Measurements from ENCODE around the gene PEAR1. TPM values are rescaled to one million over a fixed set of nuclear protein-coding genes. Genes with fewer than 3 reads are reported as not detected.

The PEAR1 gene
- total RNA-seq, 1 experiment from 2014 or later = 0.18 TPM

DNA sequence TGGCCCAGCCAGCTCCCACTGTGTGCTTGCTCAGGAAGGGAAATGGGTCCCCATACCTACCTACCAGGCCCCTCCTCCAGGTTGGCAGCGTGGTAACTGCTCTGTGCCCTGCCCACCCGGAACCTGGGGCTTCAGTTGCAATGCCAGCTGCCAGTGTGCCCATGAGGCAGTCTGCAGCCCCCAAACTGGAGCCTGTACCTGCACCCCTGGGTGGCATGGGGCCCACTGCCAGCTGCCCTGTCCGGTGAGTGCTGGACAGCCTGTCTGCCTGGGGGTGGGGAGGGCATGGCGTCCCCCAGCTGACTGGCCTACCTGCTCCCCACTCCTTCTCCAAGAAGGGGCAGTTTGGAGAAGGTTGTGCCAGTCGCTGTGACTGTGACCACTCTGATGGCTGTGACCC lies 16.2 kb downstream of the PEAR1 start:
- H3K9me3 ChIP-seq = no peaks in the 10 kb centered on the region
- Mint-ChIP-seq H3K27ac (ENCODE audit: unreplicated experiment) (no peak overlapping the region), H3K9me3 (ENCODE audit: unreplicated experiment) (no peaks in the 10 kb centered on the region), H3K4me3 (ENCODE audit: unreplicated experiment) (no peak overlapping the region), H3K36me3 (ENCODE audit: insufficient read depth, unreplicated experiment) (no peaks in the 10 kb centered on the region), H3K27me3 (ENCODE audit: insufficient read depth, unreplicated experiment) (no peaks in the 10 kb centered on the region), H3K4me1 (ENCODE audit: low read depth, unreplicated experiment) (no peaks in the 10 kb centered on the region)
- DNase-seq = no peak
- no peaks in the 10 kb centered on the region for H3K27me3 ChIP-seq (replicated peaks; ENCODE audit: control insufficient read depth, insufficient read depth, low read length)
- CTCF ChIA-PET = interaction anchor here (1.1 to 1.8 kb wide), 3 partner anchors 18 to 50 kb away, joined by 3 to 10 read pairs (median 5); no protein-coding TSS in a partner anchor
- POLR2A ChIA-PET = no interaction called here
- H3K4me1 ChIP-seq = 0 out of 2 replicates have a peak, but pooled peaks cover 9% of the 10 kb centered on the region
- no peaks in the 10 kb centered on the region for H3K36me3 ChIP-seq (ENCODE audit: control insufficient read depth, insufficient read depth, low read length)
- intact Hi-C loops (cut with micrococcal nuclease; ENCODE audit: unreplicated experiment) = no loop called here
- no peak overlapping the region for H3K4me3 ChIP-seq (ENCODE audit: low read depth, low read length)
- TF ChIP-seq, protein P1, sequence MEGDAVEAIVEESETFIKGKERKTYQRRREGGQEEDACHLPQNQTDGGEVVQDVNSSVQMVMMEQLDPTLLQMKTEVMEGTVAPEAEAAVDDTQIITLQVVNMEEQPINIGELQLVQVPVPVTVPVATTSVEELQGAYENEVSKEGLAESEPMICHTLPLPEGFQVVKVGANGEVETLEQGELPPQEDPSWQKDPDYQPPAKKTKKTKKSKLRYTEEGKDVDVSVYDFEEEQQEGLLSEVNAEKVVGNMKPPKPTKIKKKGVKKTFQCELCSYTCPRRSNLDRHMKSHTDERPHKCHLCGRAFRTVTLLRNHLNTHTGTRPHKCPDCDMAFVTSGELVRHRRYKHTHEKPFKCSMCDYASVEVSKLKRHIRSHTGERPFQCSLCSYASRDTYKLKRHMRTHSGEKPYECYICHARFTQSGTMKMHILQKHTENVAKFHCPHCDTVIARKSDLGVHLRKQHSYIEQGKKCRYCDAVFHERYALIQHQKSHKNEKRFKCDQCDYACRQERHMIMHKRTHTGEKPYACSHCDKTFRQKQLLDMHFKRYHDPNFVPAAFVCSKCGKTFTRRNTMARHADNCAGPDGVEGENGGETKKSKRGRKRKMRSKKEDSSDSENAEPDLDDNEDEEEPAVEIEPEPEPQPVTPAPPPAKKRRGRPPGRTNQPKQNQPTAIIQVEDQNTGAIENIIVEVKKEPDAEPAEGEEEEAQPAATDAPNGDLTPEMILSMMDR (IDR thresholded peaks at IDR 0.05; ENCODE audit: insufficient read depth in 1 of 2, low read depth in 1 of 2, low read length in 1 of 2, severe bottlenecking in 1 of 2, unreplicated experiment in 1 of 2) = no peak
- BruUV-seq (replicated peaks) = no TSS peak

DNA sequence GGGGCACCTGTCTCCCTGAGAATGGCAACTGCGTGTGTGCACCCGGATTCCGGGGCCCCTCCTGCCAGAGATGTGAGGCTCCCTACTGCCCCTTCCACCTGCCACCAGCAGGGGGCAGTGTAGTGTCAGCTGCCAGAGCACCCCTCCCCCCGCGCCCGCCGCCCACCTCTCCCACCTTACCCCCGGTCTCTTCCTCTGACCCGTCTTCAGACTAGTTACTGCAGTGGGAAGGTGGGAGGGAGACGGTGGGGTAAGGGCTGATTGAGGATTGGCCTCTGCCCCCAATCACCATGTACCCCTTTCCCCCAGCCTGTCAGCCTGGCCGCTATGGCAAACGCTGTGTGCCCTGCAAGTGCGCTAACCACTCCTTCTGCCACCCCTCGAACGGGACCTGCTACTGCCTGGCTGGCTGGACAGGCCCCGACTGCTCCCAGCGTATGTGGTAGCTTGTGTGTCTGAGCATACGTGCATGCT lies 16.8 kb downstream of the PEAR1 start:
- CTCF ChIA-PET = interaction anchor here (1.6 to 1.8 kb wide), 2 partner anchors 17 to 21 kb away, joined by 5 to 10 read pairs; no protein-coding TSS in a partner anchor
- Histone ChIP-seq H3K27me3 (replicated peaks; ENCODE audit: control insufficient read depth, insufficient read depth, low read length) (no peaks in the 10 kb centered on the region), H3K9me3 (no peaks in the 10 kb centered on the region), H3K36me3 (ENCODE audit: control insufficient read depth, insufficient read depth, low read length) (no peaks in the 10 kb centered on the region), H3K4me1 (0 out of 2 replicates have a peak, but pooled peaks cover 9% of the 10 kb centered on the region), H3K4me3 (ENCODE audit: low read depth, low read length) (no peak overlapping the region)
- POLR2A ChIA-PET = no interaction called here
- intact Hi-C loops (cut with micrococcal nuclease; ENCODE audit: unreplicated experiment) = no loop called here
- BruUV-seq (replicated peaks) = no TSS peak
- H3K27ac Mint-ChIP-seq (ENCODE audit: unreplicated experiment) = no peak overlapping the region
- no peaks in the 10 kb centered on the region for H3K27me3 Mint-ChIP-seq (ENCODE audit: insufficient read depth, unreplicated experiment)
- H3K36me3 Mint-ChIP-seq (ENCODE audit: insufficient read depth, unreplicated experiment) = no peaks in the 10 kb centered on the region
- no peaks in the 10 kb centered on the region for H3K9me3 Mint-ChIP-seq (ENCODE audit: unreplicated experiment)
- peak in 1 of 2 experiments; percentile 67 for DNase-seq
- no peaks in the 10 kb centered on the region for H3K4me1 Mint-ChIP-seq (ENCODE audit: low read depth, unreplicated experiment)
- H3K4me3 Mint-ChIP-seq (ENCODE audit: unreplicated experiment) = no peak overlapping the region
- TF ChIP-seq, protein P1 (IDR thresholded peaks at IDR 0.05; ENCODE audit: insufficient read depth in 1 of 2, low read depth in 1 of 2, low read length in 1 of 2, severe bottlenecking in 1 of 2, unreplicated experiment in 1 of 2) = peak; percentile 70 to 91

DNA sequence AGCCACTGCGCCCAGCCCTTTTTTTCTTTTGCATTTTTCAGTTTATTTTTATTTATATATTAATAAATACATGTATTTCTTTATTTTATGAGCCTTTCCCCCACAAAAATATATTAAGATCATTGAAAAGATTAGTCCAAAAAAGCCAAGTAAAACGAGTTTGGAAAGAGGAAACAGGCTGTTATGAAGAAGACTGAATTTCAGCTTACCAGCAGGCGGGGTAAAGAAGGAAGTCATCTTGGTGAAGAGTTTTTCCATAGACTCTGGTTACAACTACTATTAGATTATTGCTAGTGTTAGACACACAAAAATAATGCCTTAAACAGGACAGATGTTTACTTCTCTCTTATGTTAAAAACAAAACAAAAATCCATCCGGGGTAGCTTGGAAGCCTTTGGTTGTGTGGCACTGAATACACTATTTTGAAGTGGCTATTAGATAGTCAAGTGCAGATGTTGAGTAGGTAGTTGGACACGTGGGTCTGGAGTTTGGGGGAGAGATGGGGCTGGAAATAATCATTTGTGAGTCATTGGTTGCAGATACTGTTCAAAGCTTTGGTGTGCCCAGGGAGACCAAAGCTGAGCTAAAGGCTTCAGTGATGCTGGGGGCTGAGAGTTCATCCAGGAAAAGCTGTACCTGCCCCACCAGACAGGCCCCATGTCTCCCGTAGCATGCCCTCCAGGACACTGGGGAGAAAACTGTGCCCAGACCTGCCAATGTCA lies 18.2 kb downstream of the PEAR1 start:
- Mint-ChIP-seq H3K4me3 (ENCODE audit: unreplicated experiment) (no peak overlapping the region), H3K9me3 (ENCODE audit: unreplicated experiment) (no peaks in the 10 kb centered on the region), H3K27ac (ENCODE audit: unreplicated experiment) (no peak overlapping the region), H3K4me1 (ENCODE audit: low read depth, unreplicated experiment) (no peaks in the 10 kb centered on the region), H3K36me3 (ENCODE audit: insufficient read depth, unreplicated experiment) (no peaks in the 10 kb centered on the region), H3K27me3 (ENCODE audit: insufficient read depth, unreplicated experiment) (no peaks in the 10 kb centered on the region)
- H3K4me3 ChIP-seq (ENCODE audit: low read depth, low read length) = no peak overlapping the region
- BruUV-seq (replicated peaks) = no TSS peak
- ChIA-PET POLR2A (no interaction called here), CTCF (interaction anchor here (1.0 to 1.3 kb wide), 2 partner anchors 11 to 16 kb away, joined by 3 read pairs; no protein-coding TSS in a partner anchor)
- no peaks in the 10 kb centered on the region for H3K36me3 ChIP-seq (ENCODE audit: control insufficient read depth, insufficient read depth, low read length)
- 0 out of 2 replicates have a peak, but pooled peaks cover 9% of the 10 kb centered on the region for H3K4me1 ChIP-seq
- intact Hi-C loops (cut with micrococcal nuclease; ENCODE audit: unreplicated experiment) = no loop called here
- TF ChIP-seq, protein P1 (IDR thresholded peaks at IDR 0.05; ENCODE audit: insufficient read depth in 1 of 2, low read depth in 1 of 2, low read length in 1 of 2, severe bottlenecking in 1 of 2, unreplicated experiment in 1 of 2) = no peak
- H3K27me3 ChIP-seq (replicated peaks; ENCODE audit: control insufficient read depth, insufficient read depth, low read length) = no peaks in the 10 kb centered on the region
- no peak for DNase-seq
- no peaks in the 10 kb centered on the region for H3K9me3 ChIP-seq
